Epithelial cell of proximal tubule (primary cell): Measurements from ENCODE around the gene LSM6. TPM values are rescaled to one million over a fixed set of nuclear protein-coding genes. Genes with fewer than 3 reads are reported as not detected.

Source experiments
- DNase-seq: peaks from one replicate; pipeline ENCODE4 v3.0.0-alpha.2; 2011; ENCODE audit warnings: low read depth
- H3K4me3 ChIP-seq: 2 replicates; pipeline ENCODE4 v1.5.1; 2011; ENCODE audit warnings: low read depth, mild to moderate bottlenecking, low read length
- CTCF ChIP-seq: conservative IDR thresholded peaks from 2 replicates; pipeline ENCODE4 v1.5.1; 2012; ENCODE audit warnings: low read depth, mild to moderate bottlenecking, low read length
- total RNA-seq: library from RNA; depleted of rRNA; stranded (reverse); fragments of >200 nt; gene quantifications from 2 replicates; pipeline ENCODE4 v1.2.3, GENCODE V29; 2015

Gene LSM6
- total RNA-seq, 1 donor from 2014 or later = 63.8 TPM

GRCh38 chr4:146146918-146147317 lies 28.6 kb upstream of the LSM6 start:
- no peak for DNase-seq
- no peak for TF ChIP-seq CTCF
- no peak overlapping the region for H3K4me3 ChIP-seq

GRCh38 chr4:146148021-146148420 lies 27.5 kb upstream of the LSM6 start:
- DNase-seq = no peak
- no peak overlapping the region for H3K4me3 ChIP-seq
- no peak for TF ChIP-seq CTCF

GRCh38 chr4:146154057-146154456 lies 21.5 kb upstream of the LSM6 start:
- no peak for DNase-seq
- TF ChIP-seq CTCF = no peak
- no peak overlapping the region for H3K4me3 ChIP-seq

GRCh38 chr4:146155152-146155724 lies 20.3 kb upstream of the LSM6 start:
- no peak for TF ChIP-seq CTCF
- no peak overlapping the region for H3K4me3 ChIP-seq
- DNase-seq = no peak

GRCh38 chr4:146158036-146158745 lies 17.3 kb upstream of the LSM6 start:
- no peak overlapping the region for H3K4me3 ChIP-seq
- DNase-seq = no peak
- no peak for TF ChIP-seq CTCF

- H3K4me3 ChIP-seq = no peak overlapping the region
- no peak for TF ChIP-seq CTCF
- DNase-seq = no peak
Observed at GRCh38 chr4:146159384-146160058, 16.0 kb upstream of the LSM6 start.

- no peak for TF ChIP-seq CTCF
- H3K4me3 ChIP-seq = no peak overlapping the region
- no peak for DNase-seq
Observed at GRCh38 chr4:146161243-146161642, 14.3 kb upstream of the LSM6 start.
